ENCODE data around the gene TNNC1. TPM values are rescaled to one million over a fixed set of nuclear protein-coding genes. Genes with fewer than 3 reads are reported as not detected.
A peak's percentile ranks its signal among the peaks of the same experiment; 100 is the strongest.

Gene TNNC1
- total RNA-seq, 2 donors from 2014 or later: 10.8 to 14.4 TPM

- H3K36me3 Mint-ChIP-seq (ENCODE audit: insufficient read depth in 2 of 2): no peaks in the 10 kb centered on the region
- no peak for ATAC-seq (replicated peaks in 1 of 2)
- H3K27me3 Mint-ChIP-seq (ENCODE audit: low read depth): no peaks in the 10 kb centered on the region
- no peak overlapping the region for H3K4me3 Mint-ChIP-seq
- no peaks in the 10 kb centered on the region for H3K9me3 Mint-ChIP-seq
- H3K27ac Mint-ChIP-seq: peak overlapping the region; percentile 24
- H3K4me1 Mint-ChIP-seq (ENCODE audit: low read depth): no peaks in the 10 kb centered on the region
- DNase-seq: no peak
These were observed 21.1 kb downstream of the TNNC1 start for GRCh38 chr3:52432691-52433141.

- Mint-ChIP-seq H3K27ac (no peak overlapping the region), H3K9me3 (no peaks in the 10 kb centered on the region), H3K36me3 (ENCODE audit: insufficient read depth in 2 of 2) (no peaks in the 10 kb centered on the region), H3K4me3 (no peak overlapping the region), H3K27me3 (ENCODE audit: low read depth) (no peaks in the 10 kb centered on the region), H3K4me1 (ENCODE audit: low read depth) (no peaks in the 10 kb centered on the region)
- DNase-seq (no peak), ATAC-seq (replicated peaks in 1 of 2) (peak in 1 of 2 donors; percentile 40)
These were observed 21.6 kb downstream of the TNNC1 start for GRCh38 chr3:52432225-52432624.

GRCh38 chr3:52431459-52432223, 22.2 kb downstream of the TNNC1 start:
- Mint-ChIP-seq H3K27me3 (ENCODE audit: low read depth) (no peaks in the 10 kb centered on the region), H3K4me1 (ENCODE audit: low read depth) (no peaks in the 10 kb centered on the region), H3K4me3 (no peak overlapping the region), H3K36me3 (ENCODE audit: insufficient read depth in 2 of 2) (no peaks in the 10 kb centered on the region), H3K27ac (no peak overlapping the region), H3K9me3 (no peaks in the 10 kb centered on the region)
- ATAC-seq (replicated peaks in 1 of 2) (no peak), DNase-seq (no peak)

GRCh38 chr3:52430416-52430810, 23.4 kb downstream of the TNNC1 start:
- Mint-ChIP-seq H3K9me3 (no peaks in the 10 kb centered on the region), H3K27ac (no peak overlapping the region), H3K27me3 (ENCODE audit: low read depth) (no peaks in the 10 kb centered on the region), H3K4me1 (ENCODE audit: low read depth) (no peaks in the 10 kb centered on the region), H3K36me3 (ENCODE audit: insufficient read depth in 2 of 2) (no peaks in the 10 kb centered on the region), H3K4me3 (no peak overlapping the region)
- ATAC-seq (replicated peaks in 1 of 2): no peak
- no peak for DNase-seq

- H3K9me3 Mint-ChIP-seq: no peaks in the 10 kb centered on the region
- no peak overlapping the region for H3K4me3 Mint-ChIP-seq
- no peaks in the 10 kb centered on the region for H3K4me1 Mint-ChIP-seq (ENCODE audit: low read depth)
- H3K27ac Mint-ChIP-seq: no peak overlapping the region
- ATAC-seq (replicated peaks in 1 of 2) (no peak), DNase-seq (no peak)
- H3K27me3 Mint-ChIP-seq (ENCODE audit: low read depth): no peaks in the 10 kb centered on the region
- H3K36me3 Mint-ChIP-seq (ENCODE audit: insufficient read depth in 2 of 2): no peaks in the 10 kb centered on the region
These were observed 23.9 kb downstream of the TNNC1 start for GRCh38 chr3:52429779-52430415.

- H3K4me3 Mint-ChIP-seq: no peak overlapping the region
- no peak for DNase-seq
- no peak overlapping the region for H3K27ac Mint-ChIP-seq
- H3K27me3 Mint-ChIP-seq (ENCODE audit: low read depth): no peaks in the 10 kb centered on the region
- H3K36me3 Mint-ChIP-seq (ENCODE audit: insufficient read depth in 2 of 2): no peaks in the 10 kb centered on the region
- H3K4me1 Mint-ChIP-seq (ENCODE audit: low read depth): no peaks in the 10 kb centered on the region
- ATAC-seq (replicated peaks in 1 of 2): no peak
- no peaks in the 10 kb centered on the region for H3K9me3 Mint-ChIP-seq
These were observed 24.8 kb downstream of the TNNC1 start for GRCh38 chr3:52429031-52429430.

- Mint-ChIP-seq H3K36me3 (ENCODE audit: insufficient read depth in 2 of 2) (no peaks in the 10 kb centered on the region), H3K27ac (no peak overlapping the region), H3K4me1 (ENCODE audit: low read depth) (no peaks in the 10 kb centered on the region), H3K9me3 (no peaks in the 10 kb centered on the region), H3K27me3 (ENCODE audit: low read depth) (no peaks in the 10 kb centered on the region), H3K4me3 (no peak overlapping the region)
- ATAC-seq (replicated peaks in 1 of 2) (peak; percentile 62 to 73), DNase-seq (peak; percentile 33 to 38)
These were observed 25.5 kb downstream of the TNNC1 start for GRCh38 chr3:52428151-52429005.

- Mint-ChIP-seq H3K27me3 (ENCODE audit: low read depth) (no peaks in the 10 kb centered on the region), H3K9me3 (no peaks in the 10 kb centered on the region), H3K27ac (no peak overlapping the region), H3K4me3 (no peak overlapping the region), H3K4me1 (ENCODE audit: low read depth) (no peaks in the 10 kb centered on the region), H3K36me3 (ENCODE audit: insufficient read depth in 2 of 2) (no peaks in the 10 kb centered on the region)
- DNase-seq (no peak), ATAC-seq (replicated peaks in 1 of 2) (no peak)
These were observed 30.7 kb downstream of the TNNC1 start for GRCh38 chr3:52423173-52423572.

- H3K27ac Mint-ChIP-seq: no peak overlapping the region
- H3K27me3 Mint-ChIP-seq (ENCODE audit: low read depth): no peaks in the 10 kb centered on the region
- no peaks in the 10 kb centered on the region for H3K4me1 Mint-ChIP-seq (ENCODE audit: low read depth)
- DNase-seq (no peak), ATAC-seq (replicated peaks in 1 of 2) (no peak)
- no peaks in the 10 kb centered on the region for H3K9me3 Mint-ChIP-seq
- H3K4me3 Mint-ChIP-seq: no peak overlapping the region
- H3K36me3 Mint-ChIP-seq (ENCODE audit: insufficient read depth in 2 of 2): no peaks in the 10 kb centered on the region
These were observed 31.2 kb downstream of the TNNC1 start for GRCh38 chr3:52422669-52423068.

GRCh38 chr3:52420388-52420787, 33.5 kb downstream of the TNNC1 start:
- Mint-ChIP-seq H3K9me3 (no peaks in the 10 kb centered on the region), H3K4me3 (no peak overlapping the region), H3K27ac (no peak overlapping the region), H3K4me1 (ENCODE audit: low read depth) (no peaks in the 10 kb centered on the region), H3K27me3 (ENCODE audit: low read depth) (no peaks in the 10 kb centered on the region), H3K36me3 (ENCODE audit: insufficient read depth in 2 of 2) (no peaks in the 10 kb centered on the region)
- DNase-seq: no peak
- ATAC-seq (replicated peaks in 1 of 2): no peak

GRCh38 chr3:52415800-52416199, 38.0 kb downstream of the TNNC1 start:
- Mint-ChIP-seq H3K9me3 (no peaks in the 10 kb centered on the region), H3K27ac (peak overlapping the region; percentile 57), H3K27me3 (ENCODE audit: low read depth) (no peaks in the 10 kb centered on the region), H3K36me3 (ENCODE audit: insufficient read depth in 2 of 2) (peaks cover 2 to 3% of the 10 kb centered on the region in 2 donors), H3K4me1 (ENCODE audit: low read depth) (peaks cover 24% of the 10 kb centered on the region), H3K4me3 (no peak overlapping the region)
- DNase-seq: no peak
- no peak for ATAC-seq (replicated peaks in 1 of 2)

GRCh38 chr3:52408466-52408865, 45.4 kb downstream of the TNNC1 start:
- peaks cover 45% of the 10 kb centered on the region for H3K4me1 Mint-ChIP-seq (ENCODE audit: low read depth)
- peak overlapping the region; percentile 90 for H3K27ac Mint-ChIP-seq
- no peaks in the 10 kb centered on the region for H3K27me3 Mint-ChIP-seq (ENCODE audit: low read depth)
- DNase-seq: no peak
- peak overlapping the region; percentile 95 to 99 for H3K4me3 Mint-ChIP-seq
- peaks cover 7 to 9% of the 10 kb centered on the region in 2 donors for H3K36me3 Mint-ChIP-seq (ENCODE audit: insufficient read depth in 2 of 2)
- ATAC-seq (replicated peaks in 1 of 2): no peak
- no peaks in the 10 kb centered on the region for H3K9me3 Mint-ChIP-seq

GRCh38 chr3:52407779-52408178, 46.1 kb downstream of the TNNC1 start:
- Mint-ChIP-seq H3K27ac (peak overlapping the region; percentile 90), H3K4me3 (peak overlapping the region; percentile 95 to 99), H3K27me3 (ENCODE audit: low read depth) (no peaks in the 10 kb centered on the region), H3K4me1 (ENCODE audit: low read depth) (peaks cover 39% of the 10 kb centered on the region), H3K36me3 (ENCODE audit: insufficient read depth in 2 of 2) (peaks cover 7 to 12% of the 10 kb centered on the region in 2 donors), H3K9me3 (no peaks in the 10 kb centered on the region)
- ATAC-seq (replicated peaks in 1 of 2): no peak
- no peak for DNase-seq
